GM18951 (cell line): ENCODE data around the gene VPS52.

ENCODE experiments used
- POLR2A ChIP-seq: IDR thresholded peaks from 4 replicates; pipeline ENCODE4 v1.6.1; 2011; ENCODE audit warnings: mild to moderate bottlenecking; ENCODE audit not compliant: insufficient read length, insufficient read depth; ENCODE audit errors: extremely low read depth
- in situ Hi-C: fragments of 300-500 bp; cut with MboI; formaldehyde crosslinking; loops from one replicate; pipeline ENCODE4 v1.12.0; 2022; ENCODE audit warnings: low sequenced_read_pairs, mixed read lengths, inconsistent platforms; ENCODE audit not compliant: unreplicated experiment

VPS52 gene, protein sequence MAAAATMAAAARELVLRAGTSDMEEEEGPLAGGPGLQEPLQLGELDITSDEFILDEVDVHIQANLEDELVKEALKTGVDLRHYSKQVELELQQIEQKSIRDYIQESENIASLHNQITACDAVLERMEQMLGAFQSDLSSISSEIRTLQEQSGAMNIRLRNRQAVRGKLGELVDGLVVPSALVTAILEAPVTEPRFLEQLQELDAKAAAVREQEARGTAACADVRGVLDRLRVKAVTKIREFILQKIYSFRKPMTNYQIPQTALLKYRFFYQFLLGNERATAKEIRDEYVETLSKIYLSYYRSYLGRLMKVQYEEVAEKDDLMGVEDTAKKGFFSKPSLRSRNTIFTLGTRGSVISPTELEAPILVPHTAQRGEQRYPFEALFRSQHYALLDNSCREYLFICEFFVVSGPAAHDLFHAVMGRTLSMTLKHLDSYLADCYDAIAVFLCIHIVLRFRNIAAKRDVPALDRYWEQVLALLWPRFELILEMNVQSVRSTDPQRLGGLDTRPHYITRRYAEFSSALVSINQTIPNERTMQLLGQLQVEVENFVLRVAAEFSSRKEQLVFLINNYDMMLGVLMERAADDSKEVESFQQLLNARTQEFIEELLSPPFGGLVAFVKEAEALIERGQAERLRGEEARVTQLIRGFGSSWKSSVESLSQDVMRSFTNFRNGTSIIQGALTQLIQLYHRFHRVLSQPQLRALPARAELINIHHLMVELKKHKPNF

DNA sequence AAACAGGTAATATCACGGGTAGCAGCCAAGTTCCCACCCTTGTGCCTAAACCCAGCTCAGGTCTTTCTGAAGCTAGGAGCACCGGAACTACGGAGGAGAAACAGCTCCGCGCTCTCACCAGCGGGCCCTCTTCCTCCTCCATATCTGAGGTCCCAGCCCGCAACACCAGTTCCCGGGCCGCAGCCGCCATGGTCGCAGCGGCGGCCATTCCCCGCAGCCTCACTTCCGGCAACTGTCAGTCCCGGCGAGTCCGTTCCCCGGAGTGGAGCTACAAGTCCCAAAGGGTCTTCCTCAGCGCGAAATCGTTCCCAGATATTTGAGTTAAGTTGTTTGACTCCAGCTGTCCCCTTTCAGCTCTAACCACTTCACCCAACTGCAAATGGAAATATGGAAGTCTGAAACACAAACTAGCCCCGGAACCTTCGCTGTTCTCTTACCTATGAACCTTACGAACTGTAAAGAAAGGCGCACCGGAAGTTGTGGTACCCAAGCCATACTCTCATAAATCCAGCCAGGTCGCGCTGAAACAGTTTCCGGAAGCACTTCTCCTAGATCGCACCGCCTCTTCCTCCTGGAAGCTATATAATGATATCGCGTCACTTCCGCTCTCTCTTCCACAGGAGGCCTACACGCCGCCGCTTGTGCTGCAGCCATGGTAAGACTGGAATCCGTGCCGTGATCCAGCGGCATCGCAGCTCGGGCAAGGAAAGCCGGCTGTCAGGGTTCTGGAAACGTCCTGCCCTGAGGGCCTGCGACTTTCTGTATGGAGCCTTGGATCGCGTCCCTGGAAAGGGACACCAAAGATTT, at the start of gene VPS52, which contains the start of gene RPS18:
TSS of gene VPS52 (minus strand) at position 409 of the 807 bp plus-strand sequence. CDS start at position 208, 201 bp downstream.
TSS of gene RPS18 (plus strand) at position 608 of the 807 bp plus-strand sequence. CDS start at position 653, 45 bp downstream.
- peak; percentile 98 for TF ChIP-seq POLR2A
- in situ Hi-C loops = no loop called here

DNA sequence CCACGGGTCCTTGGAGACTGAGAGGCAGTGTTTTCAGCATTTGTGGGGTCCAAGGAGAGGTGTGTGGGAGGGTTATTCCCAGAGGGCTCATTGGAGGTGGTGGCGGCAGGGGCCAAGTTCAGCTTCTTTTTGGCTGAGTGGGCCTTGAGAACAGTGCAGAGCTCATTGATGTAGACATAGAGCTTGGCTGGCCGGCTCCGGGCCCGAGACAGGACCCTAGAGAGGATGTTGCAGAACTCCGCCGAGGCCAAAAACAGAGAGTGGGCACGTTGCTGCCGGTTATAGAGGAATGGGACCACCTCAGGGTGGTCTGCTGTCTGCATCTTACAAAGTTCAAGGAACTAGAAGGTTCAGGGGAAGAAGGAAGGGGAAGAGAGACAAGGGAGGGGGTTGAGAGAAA, 49.6 kb upstream of the VPS52 start:
- in situ Hi-C loops = no loop called here
- no peak for TF ChIP-seq POLR2A

- no peak for TF ChIP-seq POLR2A
- in situ Hi-C loops = no loop called here
These were observed 48.9 kb upstream of the VPS52 start for GRCh38 chr6:33320315-33321181.

DNA sequence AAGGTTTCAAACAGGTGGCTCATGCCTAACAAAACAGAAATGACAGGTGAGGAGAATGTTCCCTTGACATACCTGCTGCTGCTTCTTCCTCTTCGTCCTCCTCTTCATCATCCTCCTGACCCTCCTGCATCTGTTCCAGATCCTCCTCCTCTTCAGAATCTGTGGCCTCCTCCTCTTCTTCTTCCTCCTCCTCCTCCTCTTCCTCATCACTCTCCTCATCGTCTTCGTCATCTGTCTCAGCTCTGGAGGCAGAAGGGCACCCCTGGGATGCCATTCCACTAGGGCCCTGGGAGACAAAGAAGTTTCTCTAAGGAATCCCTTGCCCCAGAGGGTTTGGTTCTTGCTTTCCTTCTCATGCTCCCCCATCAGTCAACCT, 48.3 kb upstream of the VPS52 start:
- no peak for TF ChIP-seq POLR2A
- in situ Hi-C loops = no loop called here

- no peak for TF ChIP-seq POLR2A
- in situ Hi-C loops = no loop called here
These were observed 46.9 kb upstream of the VPS52 start for GRCh38 chr6:33318426-33319073.

GRCh38 chr6:33317669-33318425, 46.2 kb upstream of the VPS52 start, which contains the start of gene ZBTB22:
TSS of gene ZBTB22 (minus strand) at chr6:33317744. CDS start at chr6:33316916, 828 bp downstream.
- in situ Hi-C loops = no loop called here
- peak; percentile 56 for TF ChIP-seq POLR2A

DNA sequence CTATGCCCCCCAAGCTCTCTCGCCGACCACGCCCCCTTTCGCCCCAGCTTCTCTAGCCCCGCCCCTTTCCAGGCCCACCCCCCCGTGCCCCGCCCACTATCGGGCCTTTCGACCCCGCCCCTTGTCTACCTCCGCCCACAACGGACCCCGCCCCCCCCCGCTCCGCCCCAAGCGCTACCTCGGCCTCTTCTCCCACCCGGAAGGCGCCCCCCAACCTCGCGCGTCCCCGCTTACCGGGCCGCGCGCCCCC, 45.7 kb upstream of the VPS52 start:
- in situ Hi-C loops = no loop called here
- no peak for TF ChIP-seq POLR2A

- in situ Hi-C loops = no loop called here
- TF ChIP-seq POLR2A = no peak
These were observed 45.1 kb upstream of the VPS52 start for GRCh38 chr6:33316603-33317418.

- TF ChIP-seq POLR2A = no peak
- in situ Hi-C loops = no loop called here
These were observed 44.3 kb upstream of the VPS52 start for GRCh38 chr6:33315793-33316602.
